PC-3 (cell line): ENCODE measurements around the gene EARS2. TPM values are rescaled to one million over a fixed set of nuclear protein-coding genes. Genes with fewer than 3 reads are reported as not detected.
"Not testable (repeated sequence)": the region's sequence is repeated elsewhere in the genome, so short reads cannot be mapped to it uniquely, and the experiment has no call there.

Experiments
- ATAC-seq: fragments of 200-7000 bp; cut with Tn5 transposase; 2 replicates; pipeline ENCODE4 v1.9.1; 2020; ENCODE audit warnings: mild to moderate bottlenecking, moderate library complexity
- BruUV-seq: library from RNA; stranded (reverse); fragments of 400-500 nt; replicated peaks from 2 replicates; lab custom pipeline; 2021; lab: Mats Ljungman, UMichigan
- CTCF ChIA-PET: fragments of 300-600 bp; sonication (Branson Sonifier 250); formaldehyde crosslinking; loops from one replicate; lab custom pipeline; 2022; ENCODE audit warnings: antibody characterized with exemption; lab: Charles Lee
- POLR2A ChIA-PET: fragments of 300-600 bp; sonication (Branson Sonifier 250); formaldehyde crosslinking; loops from one replicate; lab custom pipeline; 2022; ENCODE audit warnings: antibody characterized with exemption; ENCODE audit not compliant: unreplicated experiment; lab: Charles Lee
- DNase-seq: peaks from one replicate; pipeline ENCODE4 v3.0.0-alpha.2; 2015
- H2AFZ ChIP-seq: fragments of 300-600 bp; sonication (generic); 2 replicates; pipeline ENCODE4 v1.6.0; 2016; ENCODE audit warnings: antibody characterized with exemption, low read length
- H3F3A ChIP-seq: fragments of 300-600 bp; sonication (generic); one replicate; pipeline ENCODE4 v1.6.0; 2017; ENCODE audit warnings: antibody characterized with exemption, low read length, control low read depth, mild to moderate bottlenecking; ENCODE audit not compliant: unreplicated experiment
- H3K27ac ChIP-seq: fragments of 300-600 bp; sonication (generic); 2 replicates; pipeline ENCODE4 v1.5.1; 2016; ENCODE audit warnings: mild to moderate bottlenecking, low read length
- H3K27me3 ChIP-seq: fragments of 300-600 bp; sonication (generic); 2 replicates; pipeline ENCODE4 v1.6.1; 2016; ENCODE audit warnings: low read length, mixed read lengths
- H3K36me3 ChIP-seq: fragments of 300-600 bp; sonication (generic); 2 replicates; pipeline ENCODE4 v1.6.1; 2016; ENCODE audit warnings: low read depth, mixed run types, low read length, mixed read lengths
- H3K4me1 ChIP-seq: fragments of 300-600 bp; sonication (generic); 2 replicates; pipeline ENCODE4 v1.5.1; 2016; ENCODE audit warnings: low read length; ENCODE audit not compliant: insufficient read depth
- H3K4me2 ChIP-seq: fragments of 300-600 bp; sonication (generic); 2 replicates; pipeline ENCODE4 v1.6.0; 2016; ENCODE audit warnings: low read length
- H3K4me3 ChIP-seq: fragments of 300-600 bp; sonication (generic); 2 replicates; pipeline ENCODE4 v1.5.1; 2016; ENCODE audit warnings: mild to moderate bottlenecking, low read length, mixed read lengths
- H3K79me2 ChIP-seq: fragments of 300-600 bp; sonication (generic); 2 replicates; pipeline ENCODE4 v1.6.1; 2017; ENCODE audit warnings: low read length, mixed read lengths
- H3K9ac ChIP-seq: fragments of 300-600 bp; sonication (generic); 2 replicates; pipeline ENCODE4 v1.6.0; 2016; ENCODE audit warnings: mild to moderate bottlenecking, low read length
- H3K9me2 ChIP-seq: fragments of 300-600 bp; sonication (generic); replicated peaks from 2 replicates; pipeline ENCODE4 v1.6.1; 2016; ENCODE audit warnings: mixed run types, low read length, mixed read lengths
- H3K9me3 ChIP-seq: fragments of 300-600 bp; sonication (generic); 2 replicates; pipeline ENCODE4 v1.6.1; 2016; ENCODE audit warnings: low read length, mixed read lengths
- H4K20me1 ChIP-seq: fragments of 300-600 bp; sonication (generic); 2 replicates; pipeline ENCODE4 v1.6.1; 2016; ENCODE audit warnings: low read length, mixed read lengths
- EZH2 ChIP-seq: fragments of 300-600 bp; sonication (generic); IDR thresholded peaks from one replicate; pipeline ENCODE4 v1.6.1; 2017; ENCODE audit warnings: antibody characterized with exemption, mild to moderate bottlenecking, low read length; ENCODE audit not compliant: unreplicated experiment
- EZH2phosphoT487 ChIP-seq: fragments of 300-600 bp; sonication (generic); IDR thresholded peaks from 2 replicates; pipeline ENCODE4 v1.6.1; 2018; ENCODE audit warnings: mild to moderate bottlenecking, antibody characterized with exemption, low read length, borderline replicate concordance
- intact Hi-C: fragments of 100-400 bp; cut with micrococcal nuclease; formaldehyde crosslinking; loops from 2 replicates; pipeline ENCODE4 v1.9.0; 2023
- total RNA-seq: library from RNA; depleted of rRNA; stranded (reverse); fragments of >200 nt; gene quantifications from 2 replicates; pipeline ENCODE4 v1.2.3, GENCODE V29; 2014
- TF ChIP-seq, protein P1 (sequence below): fragments of 300-600 bp; sonication (generic); conservative IDR thresholded peaks from 2 replicates; pipeline ENCODE4 v1.5.1; 2017; ENCODE audit warnings: antibody characterized with exemption, low read depth, mild to moderate bottlenecking, low read length

EARS2 gene
- total RNA-seq, 1 experiment from 2014 or later, result 23.7 TPM

DNA sequence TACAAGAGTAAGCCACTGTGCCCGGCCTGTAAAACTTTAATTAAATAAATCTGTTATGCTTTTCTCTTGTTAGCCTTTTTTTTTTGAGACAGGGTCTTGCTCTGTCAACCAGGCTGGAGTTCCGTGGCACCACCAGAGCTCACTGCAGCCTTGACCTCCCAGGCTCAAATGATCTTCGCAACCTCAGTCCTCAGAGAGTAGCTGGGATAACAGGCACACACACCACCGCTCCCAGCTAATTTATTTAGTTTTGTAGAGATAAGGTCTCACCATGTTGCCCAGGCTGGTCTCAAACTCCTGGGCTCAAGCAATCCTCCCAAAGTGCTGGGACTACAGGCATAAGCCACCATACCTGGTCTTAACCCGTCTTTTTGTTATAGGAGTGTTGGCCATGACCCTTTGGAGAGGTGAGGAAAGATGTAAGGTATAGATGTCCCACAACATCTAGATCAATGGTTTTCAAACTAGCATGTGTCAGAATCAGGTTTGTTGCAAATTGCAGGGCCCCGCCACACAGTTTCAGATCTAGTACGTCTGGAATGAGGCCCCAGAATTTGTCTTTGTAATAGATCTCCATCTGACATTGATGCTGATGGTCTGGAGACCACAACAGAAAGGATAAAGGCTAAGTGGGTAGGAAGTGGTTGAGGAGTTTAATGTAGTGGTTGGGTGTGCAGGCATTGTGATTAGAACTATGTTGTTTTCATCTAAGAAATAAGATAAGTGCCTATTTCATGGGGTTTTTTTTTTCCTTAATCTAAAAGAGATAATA is 42.6 kb downstream of the EARS2 start:
- no peak overlapping the region for H3K4me2 ChIP-seq
- H2AFZ ChIP-seq, result no peak overlapping the region
- H3K9me2 ChIP-seq, result no peaks in the 10 kb centered on the region
- DNase-seq (no peak), ATAC-seq (no peak)
- no TSS peak for BruUV-seq
- CTCF ChIA-PET, result no interaction called here
- H3K27me3 ChIP-seq, result no peaks in the 10 kb centered on the region
- TF ChIP-seq EZH2phosphoT487, result no peak
- no peak for TF ChIP-seq EZH2
- TF ChIP-seq, protein P1, sequence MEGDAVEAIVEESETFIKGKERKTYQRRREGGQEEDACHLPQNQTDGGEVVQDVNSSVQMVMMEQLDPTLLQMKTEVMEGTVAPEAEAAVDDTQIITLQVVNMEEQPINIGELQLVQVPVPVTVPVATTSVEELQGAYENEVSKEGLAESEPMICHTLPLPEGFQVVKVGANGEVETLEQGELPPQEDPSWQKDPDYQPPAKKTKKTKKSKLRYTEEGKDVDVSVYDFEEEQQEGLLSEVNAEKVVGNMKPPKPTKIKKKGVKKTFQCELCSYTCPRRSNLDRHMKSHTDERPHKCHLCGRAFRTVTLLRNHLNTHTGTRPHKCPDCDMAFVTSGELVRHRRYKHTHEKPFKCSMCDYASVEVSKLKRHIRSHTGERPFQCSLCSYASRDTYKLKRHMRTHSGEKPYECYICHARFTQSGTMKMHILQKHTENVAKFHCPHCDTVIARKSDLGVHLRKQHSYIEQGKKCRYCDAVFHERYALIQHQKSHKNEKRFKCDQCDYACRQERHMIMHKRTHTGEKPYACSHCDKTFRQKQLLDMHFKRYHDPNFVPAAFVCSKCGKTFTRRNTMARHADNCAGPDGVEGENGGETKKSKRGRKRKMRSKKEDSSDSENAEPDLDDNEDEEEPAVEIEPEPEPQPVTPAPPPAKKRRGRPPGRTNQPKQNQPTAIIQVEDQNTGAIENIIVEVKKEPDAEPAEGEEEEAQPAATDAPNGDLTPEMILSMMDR, result no peak
- H3K4me1 ChIP-seq, result peaks cover 8% of the 10 kb centered on the region
- H4K20me1 ChIP-seq, result no peaks in the 10 kb centered on the region
- no peak overlapping the region for H3K4me3 ChIP-seq
- no peaks in the 10 kb centered on the region for H3K36me3 ChIP-seq
- no peak overlapping the region for H3K27ac ChIP-seq
- H3K9me3 ChIP-seq, result no peaks in the 10 kb centered on the region
- H3K9ac ChIP-seq, result no peak overlapping the region
- POLR2A ChIA-PET, result no interaction called here
- H3K79me2 ChIP-seq, result peaks cover 3% of the 10 kb centered on the region
- H3F3A ChIP-seq, result no peaks in the 10 kb centered on the region
- intact Hi-C loops, result no loop called here

DNA sequence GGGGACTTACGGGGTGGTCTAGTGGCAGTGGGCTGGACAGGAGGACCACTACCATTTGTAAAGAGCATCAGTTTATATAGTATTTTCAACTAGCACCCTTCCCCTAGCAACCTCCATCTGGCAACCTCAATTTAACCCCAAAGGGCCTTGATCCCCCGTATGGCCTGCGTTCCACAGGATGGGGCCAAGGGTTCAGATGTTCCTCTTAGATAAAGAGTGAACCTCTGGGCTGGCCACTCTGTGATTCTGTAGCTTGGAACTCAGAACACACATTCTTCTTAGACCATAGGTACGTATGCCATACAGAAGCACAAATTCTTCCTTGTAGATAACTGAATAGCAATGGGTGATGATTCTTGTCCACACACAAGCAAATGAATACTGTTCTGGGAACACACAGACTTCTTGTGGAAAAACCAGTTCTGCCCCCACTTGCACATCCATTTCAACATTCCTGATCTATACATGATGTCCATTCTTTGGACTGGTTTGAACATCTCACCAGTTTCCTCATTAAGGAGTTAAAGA is 44.9 kb downstream of the EARS2 start:
- Histone ChIP-seq H4K20me1 (peaks cover 14% of the 10 kb centered on the region; the same call in 1 of the 2 replicates), H3K36me3 (no peaks in the 10 kb centered on the region), H3K4me2 (no peak overlapping the region), H3K9ac (no peak overlapping the region), H3K9me3 (no peaks in the 10 kb centered on the region), H3K4me3 (no peak overlapping the region), H3K9me2 (no peaks in the 10 kb centered on the region), H3K27ac (no peak overlapping the region), H3K79me2 (peaks cover 24% of the 10 kb centered on the region), H3K27me3 (no peaks in the 10 kb centered on the region), H2AFZ (no peak overlapping the region), H3F3A (no peaks in the 10 kb centered on the region), H3K4me1 (peaks cover 6% of the 10 kb centered on the region; the same call in 1 of the 2 replicates)
- intact Hi-C loops, result no loop called here
- ATAC-seq (no peak), DNase-seq (no peak)
- no TSS peak for BruUV-seq
- TF ChIP-seq EZH2phosphoT487, result no peak
- ChIA-PET CTCF (no interaction called here), POLR2A (no interaction called here)

DNA sequence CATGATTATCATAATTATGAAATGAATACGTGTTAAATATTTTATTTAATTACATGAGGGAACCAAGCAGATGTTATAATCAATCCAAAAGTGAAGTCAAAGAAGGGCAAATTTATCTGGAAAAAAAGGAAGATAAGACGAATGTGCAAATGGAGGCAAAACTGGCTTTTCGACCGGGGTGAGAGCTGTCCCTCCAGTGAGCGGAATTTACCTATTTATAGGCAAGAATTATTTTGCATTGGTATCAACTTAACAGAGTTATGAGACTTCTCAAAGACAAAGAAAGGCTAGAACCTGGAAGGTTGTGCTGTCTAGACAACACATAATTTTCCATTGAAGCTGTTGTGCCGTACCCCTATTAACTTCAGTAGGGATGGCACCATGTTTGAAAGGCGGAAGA is 45.4 kb downstream of the EARS2 start:
- Histone ChIP-seq H2AFZ (no peak overlapping the region), H3K36me3 (no peaks in the 10 kb centered on the region), H3K9ac (no peak overlapping the region), H3K4me2 (no peak overlapping the region), H3K9me3 (no peaks in the 10 kb centered on the region), H3K4me1 (peaks cover 6% of the 10 kb centered on the region; the same call in 1 of the 2 replicates), H3K4me3 (no peak overlapping the region), H3K79me2 (peaks cover 29% of the 10 kb centered on the region), H3K9me2 (no peaks in the 10 kb centered on the region), H3F3A (no peaks in the 10 kb centered on the region), H4K20me1 (peaks cover 19% of the 10 kb centered on the region; the same call in 1 of the 2 replicates), H3K27ac (no peak overlapping the region), H3K27me3 (no peaks in the 10 kb centered on the region)
- TF ChIP-seq EZH2phosphoT487 (no peak), EZH2 (no peak)
- TF ChIP-seq, protein P1, result no peak
- ChIA-PET CTCF (no interaction called here), POLR2A (no interaction called here)
- DNase-seq (no peak), ATAC-seq (no peak)
- intact Hi-C loops, result no loop called here
- BruUV-seq, result no TSS peak

DNA sequence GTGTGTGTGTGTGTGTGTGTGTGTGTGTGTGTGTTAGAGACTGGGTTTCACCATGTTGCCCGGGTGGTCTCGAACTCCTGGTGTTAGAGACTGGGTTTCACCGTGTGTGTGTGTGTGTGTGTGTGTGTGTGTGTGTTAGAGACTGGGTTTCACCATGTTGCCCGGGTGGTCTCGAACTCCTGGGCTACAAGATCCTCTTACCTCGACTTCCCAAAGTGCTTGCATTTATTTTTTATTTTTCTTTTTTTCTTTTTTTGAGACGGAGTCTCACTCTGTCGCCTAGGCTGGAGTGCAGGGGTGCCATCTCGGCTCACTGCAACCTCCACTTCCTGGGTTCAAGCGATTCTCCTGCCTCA is 46.3 kb downstream of the EARS2 start:
- H3K79me2 ChIP-seq, result peaks cover 38% of the 10 kb centered on the region
- ATAC-seq, H3K4me1 ChIP-seq, BruUV-seq, POLR2A ChIA-PET, H3K27ac ChIP-seq, H3F3A ChIP-seq, H3K27me3 ChIP-seq, H3K9me3 ChIP-seq, H3K36me3 ChIP-seq, CTCF ChIA-PET, DNase-seq, H3K9me2 ChIP-seq: not testable (repeated sequence)
- H3K4me2 ChIP-seq, result peak overlapping the region; percentile 91
- H3K4me3 ChIP-seq, result peak overlapping the region; percentile 80
- H3K9ac ChIP-seq, result peak overlapping the region; percentile 63; the same call in 1 of the 2 replicates
- peak overlapping the region; percentile 89 for H2AFZ ChIP-seq
- intact Hi-C loops, result loop anchor here (1.0 kb wide), 1 partner anchor 46 kb away; the partner anchor contains the start of genes EARS2 and UBFD1
- H4K20me1 ChIP-seq, result peaks cover 27% of the 10 kb centered on the region; the same call in 1 of the 2 replicates
